Measurements from ENCODE around the gene ATP11A. TPM values are rescaled to one million over a fixed set of nuclear protein-coding genes. Genes with fewer than 3 reads are reported as not detected.

Gene ATP11A
- total RNA-seq, 1 experiment from 2014 or later, result 4.5 TPM

- in situ Hi-C loops (cut with HindIII; ENCODE audit: low sequenced_read_pairs), result no loop called here
Measured at GRCh38 chr13:112912726-112913440, 223.0 kb downstream of the ATP11A start.

DNA sequence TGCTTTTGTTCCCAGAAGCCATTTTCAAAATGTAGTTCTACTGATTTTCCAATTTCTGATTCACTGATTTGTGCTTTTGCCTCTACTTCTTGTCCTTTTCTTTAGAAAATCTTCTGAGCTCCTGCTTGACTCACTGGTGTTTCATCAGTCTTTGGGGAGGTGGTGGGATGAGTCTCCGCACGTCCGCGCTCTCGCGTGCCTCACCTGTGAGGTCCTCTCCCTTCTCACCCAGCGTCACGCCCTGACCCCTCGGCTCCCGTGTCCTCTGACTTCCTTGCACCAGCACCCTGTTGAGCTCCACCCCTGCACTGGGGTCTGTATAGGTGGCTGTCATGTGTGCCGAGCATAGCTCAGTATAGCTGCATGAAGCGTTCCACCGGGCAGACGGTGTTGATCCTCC is 226.5 kb downstream of the ATP11A start:
- in situ Hi-C loops (cut with HindIII; ENCODE audit: low sequenced_read_pairs), result no loop called here
- DNase-seq (ENCODE audit: low spot score), result no peak

More at GRCh38 chr13:112912726-112913440, 223.0 kb downstream of the ATP11A start:
- no peak for DNase-seq (ENCODE audit: low spot score)

DNA sequence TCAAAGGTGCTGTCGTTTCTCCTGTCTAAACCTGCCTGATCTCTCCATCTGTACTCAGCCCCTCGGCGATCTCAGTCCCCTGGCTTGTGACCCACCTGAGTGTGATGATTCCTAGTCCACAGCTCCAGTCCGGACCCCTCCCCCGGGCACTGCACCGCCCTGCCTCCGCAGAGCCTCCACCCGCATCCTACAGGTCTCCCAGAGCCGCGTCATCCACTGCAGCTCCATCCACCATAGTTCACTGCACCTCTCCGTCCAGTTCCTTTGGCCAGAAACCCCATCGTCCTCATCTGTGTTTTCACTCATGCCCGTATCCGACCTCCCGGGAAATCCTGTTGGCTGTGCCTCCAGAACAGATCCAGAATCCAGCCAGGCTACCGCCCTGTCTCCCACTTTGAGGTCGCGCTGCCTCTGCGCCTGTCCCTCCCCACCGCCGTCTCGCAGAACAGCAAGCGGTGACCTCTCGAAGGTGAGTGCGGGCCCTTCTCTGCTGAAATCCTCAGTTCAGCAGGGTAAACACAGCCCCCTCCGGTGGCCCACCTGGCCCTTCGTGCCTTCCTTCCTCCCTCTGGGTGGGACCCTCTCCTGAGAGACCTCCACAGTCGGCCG is 227.3 kb downstream of the ATP11A start:
- in situ Hi-C loops (cut with HindIII; ENCODE audit: low sequenced_read_pairs), result no loop called here
- DNase-seq (ENCODE audit: low spot score), result no peak

DNA sequence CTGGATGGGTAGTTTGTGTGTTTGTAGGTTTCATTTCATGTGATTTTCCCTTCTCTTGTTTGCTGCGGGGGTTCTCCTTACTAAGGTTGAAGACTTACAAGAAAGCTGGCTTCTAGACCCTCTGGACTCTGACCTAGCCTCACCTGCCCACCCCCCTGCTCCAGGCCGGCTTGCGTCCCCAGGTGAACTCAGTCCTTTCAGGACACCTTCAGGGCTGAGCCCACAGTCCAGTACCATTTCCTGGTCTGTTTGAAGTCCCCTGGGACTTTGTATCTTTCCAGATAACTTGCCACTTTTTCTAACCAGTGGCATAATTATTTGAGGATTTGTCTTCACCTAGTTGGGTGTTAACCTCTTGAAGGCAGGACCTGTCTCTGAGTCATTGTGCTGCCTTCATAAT is 227.9 kb downstream of the ATP11A start:
- in situ Hi-C loops (cut with HindIII; ENCODE audit: low sequenced_read_pairs), result no loop called here

GRCh38 chr13:112918266-112918665 is 228.4 kb downstream of the ATP11A start:
- DNase-seq (ENCODE audit: low spot score), result no peak
- in situ Hi-C loops (cut with HindIII; ENCODE audit: low sequenced_read_pairs), result no loop called here

More for the DNA sequence above, 227.9 kb downstream of the ATP11A start:
- DNase-seq (ENCODE audit: low spot score), result no peak

GRCh38 chr13:112918746-112919145 is 228.9 kb downstream of the ATP11A start:
- in situ Hi-C loops (cut with HindIII; ENCODE audit: low sequenced_read_pairs), result no loop called here
- DNase-seq (ENCODE audit: low spot score), result no peak

- DNase-seq (ENCODE audit: low spot score), result peak; percentile 56
- in situ Hi-C loops (cut with HindIII; ENCODE audit: low sequenced_read_pairs), result no loop called here
Measured at GRCh38 chr13:112923962-112924361, 234.1 kb downstream of the ATP11A start.

GRCh38 chr13:112924365-112924764 is 234.5 kb downstream of the ATP11A start:
- in situ Hi-C loops (cut with HindIII; ENCODE audit: low sequenced_read_pairs), result no loop called here
- DNase-seq (ENCODE audit: low spot score), result no peak

GRCh38 chr13:112926003-112926402 is 236.2 kb downstream of the ATP11A start:
- in situ Hi-C loops (cut with HindIII; ENCODE audit: low sequenced_read_pairs), result no loop called here
- DNase-seq (ENCODE audit: low spot score), result no peak

DNA sequence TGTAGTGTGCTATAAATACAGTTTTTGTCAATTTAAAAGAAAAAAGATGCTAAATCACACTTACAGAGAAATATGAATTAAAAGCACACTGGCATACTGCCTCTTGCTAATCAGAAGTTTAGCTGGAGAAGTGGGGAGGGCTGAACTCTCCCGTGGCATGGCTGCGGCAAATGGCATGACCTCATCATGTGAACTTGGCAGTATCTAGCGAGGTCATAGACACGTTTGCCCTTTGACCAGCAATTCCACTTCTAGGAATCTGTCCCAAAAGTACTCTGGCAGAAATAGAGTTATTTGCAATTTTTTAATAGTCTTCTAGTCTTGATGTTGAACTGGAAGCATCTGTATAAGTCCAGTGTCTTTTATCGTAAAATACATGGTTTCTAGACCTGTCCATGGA is 237.2 kb downstream of the ATP11A start:
- no peak for DNase-seq (ENCODE audit: low spot score)
- in situ Hi-C loops (cut with HindIII; ENCODE audit: low sequenced_read_pairs), result no loop called here

DNA sequence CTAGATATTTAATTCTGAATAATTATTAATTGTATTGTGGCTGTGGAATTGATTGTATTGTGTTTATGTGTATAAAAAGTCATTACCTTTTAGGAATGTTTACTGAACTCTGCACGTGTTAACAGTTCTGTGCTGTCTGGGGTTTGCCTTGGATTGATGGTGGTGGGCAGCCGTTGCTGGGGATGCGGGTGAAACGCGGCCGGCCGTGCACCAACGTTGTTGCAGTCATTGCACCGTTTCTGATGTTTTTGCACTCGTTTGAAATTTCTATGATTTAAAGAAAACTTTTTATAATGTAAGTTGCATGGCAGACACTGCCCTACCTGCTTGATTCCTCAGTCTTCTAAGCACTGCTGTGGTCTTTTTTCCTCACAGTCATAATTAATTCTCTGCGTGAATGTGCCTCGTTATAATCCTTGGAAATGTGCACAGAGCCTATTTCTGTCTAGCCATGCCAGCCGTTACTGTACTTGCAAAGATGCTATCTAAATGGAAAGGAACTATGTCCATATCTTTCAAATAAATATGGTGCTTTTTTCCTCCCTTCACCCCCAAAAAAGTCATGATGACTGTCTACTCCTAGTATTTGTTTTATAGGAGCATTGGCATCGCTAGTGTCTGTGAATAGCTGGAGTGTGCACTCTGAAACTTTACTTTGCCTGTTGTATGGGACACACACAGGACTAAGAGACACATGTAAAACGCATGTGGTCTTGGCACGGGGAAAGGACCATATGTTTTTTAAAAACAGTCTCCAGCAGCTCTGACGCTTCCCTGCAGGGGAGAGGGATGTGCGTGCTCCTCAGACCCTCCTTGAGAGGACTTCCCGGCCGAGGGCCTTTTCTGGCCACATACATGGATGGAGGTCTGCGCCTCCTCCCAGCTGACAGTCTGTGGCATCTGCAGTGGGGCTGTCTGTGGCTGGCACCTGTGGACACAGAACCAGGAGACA is 238.5 kb downstream of the ATP11A start:
- peak; percentile 57 for DNase-seq (ENCODE audit: low spot score)

DNA sequence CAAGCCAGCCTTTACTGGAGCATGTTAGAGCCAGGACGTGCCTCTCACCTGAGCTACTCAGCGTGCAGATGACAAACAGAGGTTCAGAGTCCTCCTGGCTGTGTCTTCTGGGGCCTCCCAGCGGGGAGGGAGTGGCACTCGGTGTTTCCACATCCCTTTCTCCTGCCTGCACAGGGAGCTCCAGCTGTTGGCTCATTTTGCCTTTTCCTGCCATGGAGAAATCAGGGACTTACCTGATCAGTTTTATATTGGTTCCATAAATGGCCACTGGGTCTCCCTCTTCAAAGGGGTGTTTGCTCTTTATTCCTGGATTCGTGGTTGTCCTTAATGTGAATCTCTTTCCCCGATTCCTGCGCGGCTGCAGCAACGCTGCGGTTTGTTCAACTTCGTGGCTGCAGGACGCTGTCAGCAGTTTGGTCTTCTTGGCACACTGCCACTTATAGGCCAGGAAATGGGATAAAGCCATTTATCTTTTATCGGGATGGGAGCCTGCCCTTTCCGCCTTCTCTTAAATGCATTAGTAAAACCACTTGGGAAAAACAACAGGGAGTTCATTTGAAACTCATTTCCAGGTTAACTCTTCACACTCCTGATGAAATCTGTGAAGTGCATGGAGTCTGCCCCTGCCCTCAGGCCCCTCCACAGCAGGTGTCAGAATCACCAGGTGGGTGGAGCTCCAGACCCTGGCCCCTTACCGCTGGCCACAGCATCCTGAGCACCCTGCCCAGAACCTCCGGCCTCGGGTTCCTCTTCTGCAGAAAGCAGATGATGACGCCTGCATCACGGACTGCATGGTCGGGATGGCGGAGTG is 239.3 kb downstream of the ATP11A start:
- in situ Hi-C loops (cut with HindIII; ENCODE audit: low sequenced_read_pairs), result no loop called here
- DNase-seq (ENCODE audit: low spot score), result peak; percentile 44

More for the DNA sequence above, 238.5 kb downstream of the ATP11A start:
- in situ Hi-C loops (cut with HindIII; ENCODE audit: low sequenced_read_pairs), result no loop called here

- in situ Hi-C loops (cut with HindIII; ENCODE audit: low sequenced_read_pairs), result no loop called here
- DNase-seq (ENCODE audit: low spot score), result no peak
Measured at GRCh38 chr13:112929783-112930055, 239.9 kb downstream of the ATP11A start.

- in situ Hi-C loops (cut with HindIII; ENCODE audit: low sequenced_read_pairs), result no loop called here
- DNase-seq (ENCODE audit: low spot score), result no peak
Measured at GRCh38 chr13:112930192-112930591, 240.4 kb downstream of the ATP11A start.

GRCh38 chr13:112931028-112931934 is 241.4 kb downstream of the ATP11A start:
- in situ Hi-C loops (cut with HindIII; ENCODE audit: low sequenced_read_pairs), result no loop called here
- DNase-seq (ENCODE audit: low spot score), result peak; percentile 91

DNA sequence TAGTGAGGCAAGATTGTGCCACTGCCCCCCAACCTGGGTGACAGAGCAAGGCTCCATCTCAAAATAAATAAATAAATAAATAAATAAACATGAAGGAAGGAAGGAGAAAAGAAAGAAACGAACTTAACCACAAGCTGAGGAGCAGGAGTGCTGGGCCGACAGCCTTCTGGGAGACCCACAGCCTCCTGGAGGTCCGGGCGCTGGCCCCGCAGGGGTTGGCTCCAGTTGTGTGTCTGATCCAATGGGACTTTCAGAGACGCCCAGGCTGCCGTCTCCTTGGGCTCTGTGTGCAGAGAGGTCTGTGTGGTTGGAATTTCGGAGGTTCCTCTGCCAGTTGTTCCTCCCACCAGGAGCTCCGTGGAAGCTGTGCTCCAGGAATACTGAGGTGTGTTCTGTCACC is 243.1 kb downstream of the ATP11A start:
- in situ Hi-C loops (cut with HindIII; ENCODE audit: low sequenced_read_pairs), result no loop called here
- DNase-seq (ENCODE audit: low spot score), result no peak

DNA sequence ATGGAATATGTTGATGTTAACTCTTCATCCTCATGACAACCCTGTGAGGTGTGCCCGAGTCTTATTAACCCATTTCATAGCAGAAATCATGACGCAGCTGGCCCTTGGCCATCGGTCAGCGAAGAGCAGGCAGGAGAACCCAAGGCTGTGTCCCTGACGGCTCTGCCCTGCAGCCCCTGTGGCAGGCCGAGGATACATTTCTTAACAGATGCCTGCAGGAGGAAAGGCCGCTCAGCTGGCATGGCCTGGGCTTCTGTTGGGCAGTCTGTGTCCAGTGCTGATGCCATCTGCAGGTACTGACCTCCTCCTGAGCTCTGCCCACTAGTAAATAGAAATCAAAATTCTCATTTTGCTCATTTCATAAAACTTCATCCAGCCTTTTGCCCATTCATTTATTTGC is 243.8 kb downstream of the ATP11A start:
- in situ Hi-C loops (cut with HindIII; ENCODE audit: low sequenced_read_pairs), result no loop called here
- DNase-seq (ENCODE audit: low spot score), result peak; percentile 89

DNA sequence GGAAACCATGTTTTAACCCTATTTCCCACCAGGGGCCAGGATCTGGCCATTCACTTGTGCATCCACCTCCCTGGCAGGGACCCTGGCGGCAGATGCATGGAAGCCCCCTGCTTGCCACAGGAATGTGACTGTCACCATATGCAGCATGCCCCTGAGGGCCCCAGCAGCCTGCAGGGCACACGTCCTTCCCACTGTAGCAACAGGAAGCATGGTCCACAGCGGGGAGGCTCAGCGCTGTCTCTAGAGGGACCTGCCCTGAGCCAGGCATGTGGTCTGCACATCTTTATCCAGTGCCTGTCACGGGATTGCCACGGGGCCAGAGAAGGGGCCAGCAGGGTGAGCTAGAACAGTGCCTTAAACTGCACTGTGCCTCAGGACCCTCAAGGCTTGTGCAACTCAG is 244.2 kb downstream of the ATP11A start:
- in situ Hi-C loops (cut with HindIII; ENCODE audit: low sequenced_read_pairs), result no loop called here
- DNase-seq (ENCODE audit: low spot score), result no peak

All from G401 (cell line).